ENCODE results near the gene ANKRD11.
A peak's percentile ranks its signal among the peaks of the same experiment; 100 is the strongest.
"Not testable (repeated sequence)": the region's sequence is repeated elsewhere in the genome, so short reads cannot be mapped to it uniquely, and the experiment has no call there.

ANKRD11 gene

DNA sequence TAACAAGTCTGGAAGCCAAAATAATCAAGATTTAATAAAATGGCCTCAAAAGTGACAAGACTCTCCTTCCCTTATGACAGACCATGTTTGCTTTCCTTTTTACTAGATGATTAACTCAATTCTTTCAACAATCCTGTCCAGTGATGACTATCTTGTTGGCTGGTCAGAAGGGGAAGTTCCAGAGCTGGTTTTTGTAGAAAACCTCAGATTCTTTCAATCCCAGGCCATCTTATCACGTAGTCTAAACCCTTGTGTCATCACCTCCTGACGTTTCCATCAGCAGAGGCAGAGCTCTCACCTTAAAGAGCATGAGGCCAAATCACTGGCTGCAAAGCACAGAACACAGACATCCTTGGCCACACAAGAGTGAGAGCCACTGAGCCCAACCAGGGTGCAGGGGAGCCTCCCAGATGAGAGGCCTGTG is 125.3 kb downstream of the ANKRD11 start:
- no peak overlapping the region for H3K4me3 ChIP-seq (ENCODE audit: low read depth in 1 of 2, low read length in 2 of 2)
- no peaks in the 10 kb centered on the region for H3K27me3 ChIP-seq (ENCODE audit: low read depth, low read length)
- H3K36me3 ChIP-seq (ENCODE audit: control insufficient read depth in 1 of 2, insufficient read depth in 2 of 2, low read length in 2 of 2): no peaks in the 10 kb centered on the region
- peaks cover 0 to 46% of the 10 kb centered on the region in 2 donors for H3K4me1 ChIP-seq (ENCODE audit: control insufficient read depth in 1 of 2, insufficient read depth in 2 of 2, low read length in 2 of 2)
- H3K9me3 ChIP-seq (ENCODE audit: control insufficient read depth in 1 of 2, low read length in 2 of 2): no peaks in the 10 kb centered on the region
- H3K27ac ChIP-seq (ENCODE audit: low read length): no peak overlapping the region

DNA sequence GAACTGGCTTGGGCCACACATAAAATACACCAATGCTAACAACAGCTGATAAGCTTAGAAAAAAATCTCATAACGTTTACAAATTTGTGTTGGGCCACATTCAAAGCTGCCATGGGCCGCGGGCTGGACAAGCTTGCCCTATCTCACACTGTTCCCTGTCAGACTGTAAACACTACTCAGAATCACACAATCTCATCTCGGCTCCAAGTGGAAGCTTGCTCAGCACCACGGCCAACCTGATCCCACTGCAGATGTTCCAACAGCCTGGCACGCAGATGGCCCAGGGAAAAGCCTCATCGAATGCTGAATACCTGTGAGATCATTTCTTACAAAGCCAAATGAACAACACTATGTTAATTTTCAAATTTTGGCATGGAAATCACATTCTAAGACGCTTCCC is 125.8 kb downstream of the ANKRD11 start:
- Histone ChIP-seq H3K4me3 (ENCODE audit: low read depth in 1 of 2, low read length in 2 of 2) (no peak overlapping the region), H3K4me1 (ENCODE audit: control insufficient read depth in 1 of 2, insufficient read depth in 2 of 2, low read length in 2 of 2) (peaks cover 0 to 46% of the 10 kb centered on the region in 2 donors), H3K27ac (ENCODE audit: low read length) (no peak overlapping the region), H3K9me3 (ENCODE audit: control insufficient read depth in 1 of 2, low read length in 2 of 2) (no peaks in the 10 kb centered on the region), H3K36me3 (ENCODE audit: control insufficient read depth in 1 of 2, insufficient read depth in 2 of 2, low read length in 2 of 2) (no peaks in the 10 kb centered on the region), H3K27me3 (ENCODE audit: low read depth, low read length) (no peaks in the 10 kb centered on the region)

DNA sequence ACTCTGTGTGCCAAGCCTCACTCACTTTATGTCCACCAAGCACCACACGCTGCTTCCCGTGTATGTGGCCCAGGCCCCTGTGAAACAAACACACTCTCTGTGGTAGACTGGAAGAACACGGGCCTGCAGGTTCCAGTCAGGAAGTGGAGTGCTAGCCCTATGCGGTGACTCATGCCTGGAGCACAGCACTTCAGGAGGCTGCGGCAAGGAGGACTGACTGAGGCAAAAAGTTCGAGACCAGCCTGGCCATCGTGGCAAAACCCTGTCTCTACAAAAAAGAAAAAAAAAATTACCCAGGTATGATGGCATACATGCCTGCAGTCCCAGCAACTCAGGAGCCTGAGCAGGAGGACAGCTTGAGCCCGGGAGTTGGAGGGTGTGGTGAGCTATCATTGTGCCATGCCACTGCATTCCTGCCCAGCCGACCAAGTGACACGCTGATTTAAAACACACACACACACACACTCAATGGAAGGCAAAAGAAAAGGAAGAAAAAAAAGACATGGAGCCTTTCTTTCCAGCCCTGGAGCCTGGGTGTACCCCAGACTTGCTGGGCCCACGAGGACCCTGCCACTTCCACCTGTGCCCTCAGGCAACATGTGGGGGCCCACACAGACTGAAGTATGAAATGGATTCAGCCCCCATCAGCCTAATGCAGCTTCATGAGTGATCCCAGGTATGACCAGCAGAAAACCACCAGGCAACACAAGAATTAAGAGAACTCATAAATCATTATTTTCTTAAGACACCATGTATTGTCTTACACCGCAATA is 126.6 kb downstream of the ANKRD11 start:
- H3K27me3 ChIP-seq (ENCODE audit: low read depth, low read length): no peaks in the 10 kb centered on the region
- H3K9me3 ChIP-seq (ENCODE audit: control insufficient read depth in 1 of 2, low read length in 2 of 2): no peaks in the 10 kb centered on the region
- no peak overlapping the region for H3K4me3 ChIP-seq (ENCODE audit: low read depth in 1 of 2, low read length in 2 of 2)
- no peak overlapping the region for H3K27ac ChIP-seq (ENCODE audit: low read length)
- no peaks in the 10 kb centered on the region for H3K36me3 ChIP-seq (ENCODE audit: control insufficient read depth in 1 of 2, insufficient read depth in 2 of 2, low read length in 2 of 2)
- peaks cover 6 to 47% of the 10 kb centered on the region in 2 donors for H3K4me1 ChIP-seq (ENCODE audit: control insufficient read depth in 1 of 2, insufficient read depth in 2 of 2, low read length in 2 of 2)

DNA sequence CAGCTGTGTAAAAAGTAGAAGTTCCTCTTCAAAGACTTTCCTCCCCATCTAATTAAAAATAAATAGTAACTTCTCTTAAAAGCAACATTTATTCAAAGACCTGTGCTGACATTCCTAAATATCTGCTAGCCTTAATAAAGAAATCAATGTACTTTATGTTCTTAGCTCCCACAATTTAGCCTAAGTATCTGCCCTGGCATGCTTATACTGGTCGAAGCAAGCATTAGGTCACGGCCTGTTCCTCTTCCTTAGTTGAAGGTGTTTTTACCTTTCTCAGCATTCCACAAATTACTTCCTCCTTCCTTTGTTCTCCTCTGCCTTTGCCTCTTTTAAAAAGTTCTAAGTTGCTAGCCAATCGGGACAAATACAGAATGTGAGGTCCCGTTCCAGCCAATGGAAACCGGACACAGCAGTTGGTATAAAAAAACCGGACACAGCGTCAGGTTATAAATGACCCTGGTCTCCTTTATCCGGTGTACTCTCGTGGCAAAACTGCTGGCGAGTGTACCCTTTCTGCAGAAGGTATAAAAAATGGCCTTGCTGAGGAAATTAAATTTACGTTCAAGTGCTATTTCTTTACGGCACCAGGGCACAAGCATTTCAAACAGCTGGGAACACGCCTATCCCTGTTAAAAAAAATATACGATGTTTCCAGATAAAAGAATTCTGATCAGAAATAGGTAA is 127.7 kb downstream of the ANKRD11 start:
- H3K27ac ChIP-seq (ENCODE audit: low read length); H3K36me3 ChIP-seq (ENCODE audit: control insufficient read depth in 1 of 2, insufficient read depth in 2 of 2, low read length in 2 of 2); H3K27me3 ChIP-seq (ENCODE audit: low read depth, low read length); H3K9me3 ChIP-seq (ENCODE audit: control insufficient read depth in 1 of 2, low read length in 2 of 2); H3K4me3 ChIP-seq (ENCODE audit: low read depth in 1 of 2, low read length in 2 of 2): not testable (repeated sequence)
- peaks cover 13 to 53% of the 10 kb centered on the region in 2 donors for H3K4me1 ChIP-seq (ENCODE audit: control insufficient read depth in 1 of 2, insufficient read depth in 2 of 2, low read length in 2 of 2)

DNA sequence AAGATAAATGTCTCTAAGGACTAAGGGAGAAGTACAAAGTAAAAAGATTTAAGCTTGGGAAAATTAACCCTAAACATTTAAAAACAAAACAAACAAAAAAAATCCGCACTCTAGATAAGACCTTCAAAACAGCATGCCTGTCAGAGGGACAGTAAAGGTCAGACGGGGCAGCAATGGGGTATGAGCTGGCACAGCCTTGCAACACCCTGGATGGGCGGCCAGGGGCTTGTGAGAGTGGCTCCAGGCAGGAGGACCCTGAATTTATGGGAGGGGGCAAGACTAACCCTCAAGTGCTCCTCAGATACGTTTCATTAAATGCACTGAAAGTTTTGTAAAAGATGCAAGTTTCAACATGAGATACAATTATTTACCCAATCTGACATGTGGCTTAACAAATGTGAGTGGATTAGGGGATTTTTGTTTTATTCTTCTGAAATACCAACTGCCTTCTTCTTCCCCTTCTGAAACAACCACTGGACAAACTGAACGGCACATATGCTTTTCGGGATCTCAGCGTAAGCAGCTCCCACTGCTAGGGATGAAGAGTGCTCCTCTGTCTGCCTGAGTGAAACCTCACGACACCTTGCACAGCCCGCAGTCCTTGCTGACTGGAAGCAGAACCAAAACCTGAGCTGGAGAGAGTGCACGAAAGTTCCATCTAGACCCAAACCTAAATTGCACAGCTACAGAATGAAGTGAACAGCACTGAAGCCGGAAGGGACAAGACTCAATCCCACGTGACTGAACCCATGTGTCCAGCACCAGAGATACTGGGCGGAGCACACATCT is 128.4 kb downstream of the ANKRD11 start:
- H3K4me1 ChIP-seq (ENCODE audit: control insufficient read depth in 1 of 2, insufficient read depth in 2 of 2, low read length in 2 of 2): peaks cover 18 to 58% of the 10 kb centered on the region in 2 donors
- H3K9me3 ChIP-seq (ENCODE audit: control insufficient read depth in 1 of 2, low read length in 2 of 2): no peaks in the 10 kb centered on the region
- no peak overlapping the region for H3K27ac ChIP-seq (ENCODE audit: low read length)
- no peaks in the 10 kb centered on the region for H3K36me3 ChIP-seq (ENCODE audit: control insufficient read depth in 1 of 2, insufficient read depth in 2 of 2, low read length in 2 of 2)
- peak overlapping the region in 1 of 2 donors; percentile 12 for H3K4me3 ChIP-seq (ENCODE audit: low read depth in 1 of 2, low read length in 2 of 2)
- H3K27me3 ChIP-seq (ENCODE audit: low read depth, low read length): no peaks in the 10 kb centered on the region

DNA sequence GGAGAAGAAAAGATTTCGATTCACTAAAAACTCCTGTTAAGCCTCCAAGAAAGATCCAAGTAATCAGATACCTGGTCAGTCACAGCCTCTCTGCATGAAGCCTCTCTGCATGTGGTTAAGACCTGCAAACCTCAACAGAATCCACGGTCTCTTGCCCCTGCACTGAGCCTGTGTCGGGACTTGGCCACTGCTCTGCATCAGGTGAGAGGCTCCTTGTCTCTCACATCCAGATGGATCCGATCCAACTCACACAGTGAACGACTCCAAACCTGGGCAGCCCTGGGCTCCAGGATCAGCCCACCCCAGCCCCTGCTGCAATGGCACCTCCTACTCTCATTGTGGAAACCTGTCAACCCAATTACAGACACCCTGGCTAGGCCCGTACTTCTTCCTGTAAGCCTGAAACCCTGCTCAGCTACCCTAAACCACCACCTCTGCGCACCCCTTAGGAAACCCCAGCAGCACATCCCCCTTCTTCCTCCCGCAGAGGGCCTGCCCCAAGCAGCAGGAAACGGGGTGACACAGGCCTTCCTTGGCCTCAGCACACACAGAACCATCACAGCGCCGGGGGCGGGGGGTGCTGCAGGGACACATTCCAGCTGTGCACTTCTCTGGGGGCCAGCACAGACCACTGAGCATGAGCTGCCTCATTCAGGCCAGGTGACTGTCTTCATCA is 129.5 kb downstream of the ANKRD11 start:
- Histone ChIP-seq H3K36me3 (ENCODE audit: control insufficient read depth in 1 of 2, insufficient read depth in 2 of 2, low read length in 2 of 2) (no peaks in the 10 kb centered on the region), H3K4me1 (ENCODE audit: control insufficient read depth in 1 of 2, insufficient read depth in 2 of 2, low read length in 2 of 2) (peaks cover 18 to 56% of the 10 kb centered on the region in 2 donors), H3K27me3 (ENCODE audit: low read depth, low read length) (no peaks in the 10 kb centered on the region), H3K27ac (ENCODE audit: low read length) (no peak overlapping the region), H3K4me3 (ENCODE audit: low read depth in 1 of 2, low read length in 2 of 2) (no peak overlapping the region), H3K9me3 (ENCODE audit: control insufficient read depth in 1 of 2, low read length in 2 of 2) (no peaks in the 10 kb centered on the region)

DNA sequence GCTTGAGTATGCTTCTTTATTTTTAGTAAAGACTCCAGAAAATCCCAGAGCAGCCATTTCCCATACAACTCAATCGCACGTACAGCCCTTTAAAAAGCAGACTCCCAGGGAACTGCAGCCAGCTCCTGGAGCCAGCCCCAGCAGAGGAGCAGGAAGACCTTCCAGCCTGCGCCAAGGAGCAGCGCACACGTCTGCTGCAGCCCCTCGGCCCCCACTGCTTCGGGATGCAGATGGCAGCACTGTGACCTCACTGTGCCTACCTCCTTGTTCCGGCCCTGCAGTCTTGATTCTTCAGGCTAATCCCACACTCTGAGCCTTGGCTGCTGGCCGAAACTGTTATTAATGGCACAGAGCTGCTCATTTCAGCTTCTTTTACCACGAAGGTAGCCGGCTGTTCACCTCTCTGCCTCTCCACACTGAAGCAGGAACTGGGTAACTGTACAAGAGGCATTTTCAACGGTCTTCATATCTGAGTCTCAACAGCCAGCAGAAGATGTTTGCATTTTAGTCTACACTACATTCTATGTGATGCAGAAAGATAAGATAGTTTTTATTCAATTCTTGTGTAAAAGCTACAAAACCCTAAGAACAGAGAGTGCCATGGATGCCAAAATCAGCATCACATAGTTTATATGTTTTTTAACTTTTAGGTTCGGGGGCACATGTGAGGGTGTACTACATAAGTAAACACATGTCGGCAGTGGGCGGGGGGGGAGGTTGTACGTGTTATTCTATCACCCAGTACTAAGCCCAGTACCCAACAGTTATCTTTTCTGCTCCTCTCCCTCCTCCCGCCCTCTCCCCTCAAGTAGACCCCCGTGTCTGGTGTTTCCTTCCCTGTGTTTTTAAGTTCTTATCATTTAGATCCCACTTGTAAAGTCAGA is 130.9 kb downstream of the ANKRD11 start:
- H3K4me1 ChIP-seq (ENCODE audit: control insufficient read depth in 1 of 2, insufficient read depth in 2 of 2, low read length in 2 of 2): peaks cover 18 to 56% of the 10 kb centered on the region in 2 donors
- H3K27ac ChIP-seq (ENCODE audit: low read length): no peak overlapping the region
- no peaks in the 10 kb centered on the region for H3K9me3 ChIP-seq (ENCODE audit: control insufficient read depth in 1 of 2, low read length in 2 of 2)
- no peak overlapping the region for H3K4me3 ChIP-seq (ENCODE audit: low read depth in 1 of 2, low read length in 2 of 2)
- no peaks in the 10 kb centered on the region for H3K27me3 ChIP-seq (ENCODE audit: low read depth, low read length)
- H3K36me3 ChIP-seq (ENCODE audit: control insufficient read depth in 1 of 2, insufficient read depth in 2 of 2, low read length in 2 of 2): no peaks in the 10 kb centered on the region

DNA sequence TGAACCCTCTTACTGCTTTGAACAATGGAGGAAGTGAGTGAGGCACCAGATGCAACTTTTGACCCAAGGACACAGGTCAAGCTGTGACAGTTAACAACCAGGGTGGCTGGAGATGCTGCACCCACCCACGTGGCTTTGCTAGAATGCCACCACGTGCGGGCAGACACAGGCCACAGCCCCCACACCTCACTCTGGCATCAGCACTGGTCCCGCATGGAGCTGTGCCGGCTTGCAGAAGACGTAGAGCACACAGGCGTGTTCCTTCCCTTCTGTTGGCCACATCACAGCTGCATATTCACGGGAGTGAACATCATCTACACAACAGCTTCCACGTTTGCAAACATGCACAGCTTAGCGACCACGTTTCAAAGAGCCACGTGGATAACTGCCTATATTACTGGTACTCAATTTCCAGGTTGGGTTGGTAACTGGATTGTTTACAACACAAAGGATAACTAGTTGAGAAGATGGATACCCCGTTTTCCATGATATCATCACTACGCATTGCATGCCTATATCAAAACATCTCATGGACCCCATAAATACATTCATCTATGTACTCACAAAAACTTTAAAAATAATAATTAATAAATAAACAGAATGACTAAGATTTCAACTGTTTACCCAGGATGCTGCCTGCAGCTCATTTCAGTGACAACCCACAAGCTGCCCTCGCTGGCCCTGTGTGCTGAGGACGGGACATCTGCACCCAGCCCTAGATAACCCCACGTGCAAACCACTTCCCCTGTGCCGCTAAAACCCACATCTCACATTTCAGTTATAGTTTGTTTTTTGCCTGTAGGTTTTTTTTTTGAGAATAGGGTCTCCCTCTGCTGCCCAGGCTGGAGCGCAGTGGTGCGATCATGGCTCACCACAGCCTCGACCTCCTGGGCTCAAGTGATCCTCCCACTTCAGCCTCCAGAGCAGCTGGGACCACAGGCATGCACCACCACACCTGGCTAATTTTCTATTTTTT is 132.0 kb downstream of the ANKRD11 start:
- Histone ChIP-seq H3K4me1 (ENCODE audit: control insufficient read depth in 1 of 2, insufficient read depth in 2 of 2, low read length in 2 of 2) (peaks cover 18 to 62% of the 10 kb centered on the region in 2 donors), H3K27ac (ENCODE audit: low read length) (no peak overlapping the region), H3K27me3 (ENCODE audit: low read depth, low read length) (no peaks in the 10 kb centered on the region), H3K36me3 (ENCODE audit: control insufficient read depth in 1 of 2, insufficient read depth in 2 of 2, low read length in 2 of 2) (no peaks in the 10 kb centered on the region), H3K4me3 (ENCODE audit: low read depth in 1 of 2, low read length in 2 of 2) (no peak overlapping the region), H3K9me3 (ENCODE audit: control insufficient read depth in 1 of 2, low read length in 2 of 2) (no peaks in the 10 kb centered on the region)

DNA sequence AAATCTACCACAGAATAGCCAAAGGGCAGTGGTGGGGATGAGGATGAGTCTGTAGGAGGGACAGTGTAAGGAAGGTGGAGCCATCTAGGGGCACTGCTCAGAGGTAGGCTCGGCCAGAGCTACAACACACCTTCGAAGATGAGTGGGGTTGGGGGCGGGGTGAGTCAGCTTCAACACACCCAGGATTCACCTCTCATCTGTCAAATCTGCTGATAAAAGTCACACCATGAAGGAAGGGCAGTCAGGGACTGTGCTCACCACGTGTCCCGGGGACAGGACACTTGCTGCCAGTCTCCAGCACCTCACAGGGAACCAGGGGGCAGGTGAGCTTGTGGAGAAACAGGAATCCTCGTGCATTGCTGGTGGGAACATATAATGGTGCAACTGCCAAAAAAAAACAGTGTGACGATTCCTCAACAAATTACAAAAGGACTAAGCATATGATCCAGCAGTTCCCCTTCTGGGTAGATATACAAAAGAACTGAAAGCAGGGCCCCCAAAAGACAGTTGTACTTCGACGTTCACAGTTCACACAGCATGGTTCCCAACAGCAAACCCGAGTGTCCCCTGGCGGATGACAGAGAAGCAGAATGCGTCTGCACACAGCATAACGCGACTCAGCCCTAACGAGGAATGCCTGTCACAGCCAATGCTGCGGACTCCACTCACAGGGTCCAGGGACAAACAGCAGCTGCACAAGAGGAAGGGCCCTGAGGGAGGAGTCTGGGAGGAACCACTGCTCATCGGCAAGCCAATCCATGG is 133.1 kb downstream of the ANKRD11 start:
- Histone ChIP-seq H3K4me1 (ENCODE audit: control insufficient read depth in 1 of 2, insufficient read depth in 2 of 2, low read length in 2 of 2) (peaks cover 18 to 67% of the 10 kb centered on the region in 2 donors), H3K27ac (ENCODE audit: low read length) (no peak overlapping the region), H3K27me3 (ENCODE audit: low read depth, low read length) (no peaks in the 10 kb centered on the region), H3K9me3 (ENCODE audit: control insufficient read depth in 1 of 2, low read length in 2 of 2) (no peaks in the 10 kb centered on the region), H3K4me3 (ENCODE audit: low read depth in 1 of 2, low read length in 2 of 2) (no peak overlapping the region), H3K36me3 (ENCODE audit: control insufficient read depth in 1 of 2, insufficient read depth in 2 of 2, low read length in 2 of 2) (no peaks in the 10 kb centered on the region)

Data from muscle layer of duodenum (tissue), 2 donors.